ENCODE data around the gene IPO5. TPM values are rescaled to one million over a fixed set of nuclear protein-coding genes. Genes with fewer than 3 reads are reported as not detected.

IPO5 gene
- total RNA-seq, 1 donor from 2014 or later, result 152 TPM

GRCh38 chr13:97913206-97913605 is 40.3 kb upstream of the IPO5 start:
- Mint-ChIP-seq H3K36me3 (ENCODE audit: low read depth) (no peaks in the 10 kb centered on the region), H3K27ac (no peak overlapping the region), H3K4me1 (no peaks in the 10 kb centered on the region), H3K4me3 (no peak overlapping the region), H3K27me3 (no peaks in the 10 kb centered on the region), H3K9me3 (peaks cover 13% of the 10 kb centered on the region)
- intact Hi-C loops (cut with micrococcal nuclease), result no loop called here
- ATAC-seq (ENCODE audit: low read depth) (no peak), DNase-seq (no peak)
- TF ChIP-seq CTCF (IDR thresholded peaks at IDR 0.05), result no peak
- POLR2A ChIA-PET, result interaction anchor here (0.6 kb wide), 1 partner anchor 88 kb away, joined by 4 read pairs; no protein-coding TSS in a partner anchor
- CTCF ChIA-PET, result no interaction called here

GRCh38 chr13:97914540-97914939 is 38.9 kb upstream of the IPO5 start:
- Mint-ChIP-seq H3K36me3 (ENCODE audit: low read depth) (no peaks in the 10 kb centered on the region), H3K27ac (no peak overlapping the region), H3K9me3 (peaks cover 16% of the 10 kb centered on the region), H3K27me3 (no peaks in the 10 kb centered on the region), H3K4me3 (no peak overlapping the region), H3K4me1 (no peaks in the 10 kb centered on the region)
- TF ChIP-seq CTCF (IDR thresholded peaks at IDR 0.05), result no peak
- DNase-seq (no peak), ATAC-seq (ENCODE audit: low read depth) (no peak)
- CTCF ChIA-PET, result no interaction called here
- POLR2A ChIA-PET, result no interaction called here
- intact Hi-C loops (cut with micrococcal nuclease), result no loop called here

- peaks cover 6% of the 10 kb centered on the region for H3K9me3 Mint-ChIP-seq
- no peaks in the 10 kb centered on the region for H3K27me3 Mint-ChIP-seq
- H3K4me3 Mint-ChIP-seq, result no peak overlapping the region
- H3K27ac Mint-ChIP-seq, result no peak overlapping the region
- H3K36me3 Mint-ChIP-seq (ENCODE audit: low read depth), result no peaks in the 10 kb centered on the region
- no peaks in the 10 kb centered on the region for H3K4me1 Mint-ChIP-seq
- TF ChIP-seq CTCF (IDR thresholded peaks at IDR 0.05), result no peak
- ATAC-seq (ENCODE audit: low read depth) (no peak), DNase-seq (no peak)
- CTCF ChIA-PET, result no interaction called here
- POLR2A ChIA-PET, result no interaction called here
- intact Hi-C loops (cut with micrococcal nuclease), result no loop called here
Measured at GRCh38 chr13:97921176-97921816, 32.2 kb upstream of the IPO5 start.

GRCh38 chr13:97928301-97928700 is 25.2 kb upstream of the IPO5 start:
- Mint-ChIP-seq H3K4me3 (no peak overlapping the region), H3K9me3 (no peaks in the 10 kb centered on the region), H3K36me3 (ENCODE audit: low read depth) (no peaks in the 10 kb centered on the region), H3K27ac (no peak overlapping the region), H3K4me1 (no peaks in the 10 kb centered on the region), H3K27me3 (no peaks in the 10 kb centered on the region)
- DNase-seq (no peak), ATAC-seq (ENCODE audit: low read depth) (no peak)
- intact Hi-C loops (cut with micrococcal nuclease), result no loop called here
- CTCF ChIA-PET, result no interaction called here
- TF ChIP-seq CTCF (IDR thresholded peaks at IDR 0.05), result no peak
- POLR2A ChIA-PET, result no interaction called here

DNA sequence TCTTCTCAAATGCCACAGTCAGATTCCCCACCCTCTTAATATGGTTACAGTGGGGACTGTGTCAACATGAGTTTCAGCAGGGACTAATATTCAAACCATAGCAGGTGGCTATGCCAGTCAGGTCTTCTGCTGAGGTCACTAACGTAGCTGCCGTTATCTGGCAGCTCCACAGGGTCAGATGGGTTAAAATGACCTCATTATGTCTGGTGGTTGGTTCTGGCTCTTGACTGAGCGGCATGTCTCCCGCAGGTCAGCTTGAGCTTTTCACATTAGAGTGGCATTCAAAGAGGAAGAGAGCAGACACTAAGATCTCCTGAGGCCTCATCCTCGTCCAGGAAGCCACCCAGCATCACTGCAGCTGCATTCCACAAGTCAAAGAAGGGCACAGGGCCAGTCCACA is 21.4 kb upstream of the IPO5 start:
- Mint-ChIP-seq H3K4me3 (no peak overlapping the region), H3K4me1 (no peaks in the 10 kb centered on the region), H3K27ac (no peak overlapping the region), H3K27me3 (peaks cover 17% of the 10 kb centered on the region), H3K9me3 (no peaks in the 10 kb centered on the region), H3K36me3 (ENCODE audit: low read depth) (no peaks in the 10 kb centered on the region)
- ChIA-PET POLR2A (no interaction called here), CTCF (no interaction called here)
- no peak for DNase-seq
- intact Hi-C loops (cut with micrococcal nuclease), result no loop called here
- no peak for ATAC-seq (ENCODE audit: low read depth)
- no peak for TF ChIP-seq CTCF (IDR thresholded peaks at IDR 0.05)

Measured in activated B cell treated with CpG ODN at 0.5 μM for 24 hours (primary cell).